Stimulated activated CD8-positive, alpha-beta memory T cell treated with anti-CD3 and anti-CD28 coated beads, Interleukin-4, amount 100 ng/mL, for 24 hours (primary cell): ENCODE data around the gene GPR37.

Experiments
- DNase-seq: peaks from one replicate; pipeline ENCODE4 v3.0.0-alpha.2; 2020; ENCODE audit warnings: low read depth

Gene GPR37

GRCh38 chr7:124780056-124780455, 14.5 kb upstream of the GPR37 start:
- no peak for DNase-seq

- DNase-seq: no peak
Observed at GRCh38 chr7:124779620-124780019, 14.0 kb upstream of the GPR37 start.

GRCh38 chr7:124779194-124779593, 13.6 kb upstream of the GPR37 start:
- DNase-seq: no peak

GRCh38 chr7:124777268-124777667, 11.7 kb upstream of the GPR37 start:
- DNase-seq: no peak

- DNase-seq: no peak
Observed at GRCh38 chr7:124776153-124776552, 10.6 kb upstream of the GPR37 start.

- DNase-seq: no peak
Observed at GRCh38 chr7:124775422-124775821, 9.8 kb upstream of the GPR37 start.

- DNase-seq: no peak
Observed at GRCh38 chr7:124773938-124774337, 8.3 kb upstream of the GPR37 start.

- DNase-seq: no peak
Observed at GRCh38 chr7:124773339-124773738, 7.7 kb upstream of the GPR37 start.

- no peak for DNase-seq
Observed at GRCh38 chr7:124769136-124769535, 3.5 kb upstream of the GPR37 start.

GRCh38 chr7:124768525-124768924, 2.9 kb upstream of the GPR37 start:
- DNase-seq: no peak

GRCh38 chr7:124764847-124765400, 668 bp downstream of the GPR37 start:
- DNase-seq: no peak

- no peak for DNase-seq
Observed at GRCh38 chr7:124764051-124764846, 1.3 kb downstream of the GPR37 start.

- no peak for DNase-seq
Observed at GRCh38 chr7:124762611-124763143, 2.9 kb downstream of the GPR37 start.

GRCh38 chr7:124761164-124761715, 4.4 kb downstream of the GPR37 start:
- DNase-seq: no peak

- DNase-seq: no peak
Observed at GRCh38 chr7:124758327-124758726, 7.3 kb downstream of the GPR37 start.

GRCh38 chr7:124754576-124755268, 10.9 kb downstream of the GPR37 start:
- no peak for DNase-seq

- DNase-seq: no peak
Observed at GRCh38 chr7:124752310-124752709, 13.3 kb downstream of the GPR37 start.

GRCh38 chr7:124751027-124751426, 14.6 kb downstream of the GPR37 start:
- no peak for DNase-seq

GRCh38 chr7:124747072-124747471, 18.5 kb downstream of the GPR37 start:
- DNase-seq: no peak

GRCh38 chr7:124738639-124739038, 27.0 kb downstream of the GPR37 start:
- no peak for DNase-seq

- DNase-seq: no peak
Observed at GRCh38 chr7:124737760-124738300, 27.8 kb downstream of the GPR37 start.

- no peak for DNase-seq
Observed at GRCh38 chr7:124728610-124729009, 37.0 kb downstream of the GPR37 start.
